22Rv1 (cell line): ENCODE data around the gene KATNAL1.

Source experiments
- CTCF ChIP-seq: fragments of 450-650 bp; IDR thresholded peaks from 2 replicates; pipeline ENCODE4 v1.5.1; 2017; ENCODE audit warnings: mild to moderate bottlenecking
- ZFX ChIP-seq: fragments of 450-650 bp; IDR thresholded peaks from 2 replicates; pipeline ENCODE4 v1.6.1; 2017; ENCODE audit warnings: antibody characterized with exemption, borderline replicate concordance

GRCh38 chr13:30292325-30292724 lies 15.0 kb downstream of the KATNAL1 start:
- TF ChIP-seq CTCF (no peak), ZFX (no peak)
